Measurements from ENCODE around the gene COCH.

DNA sequence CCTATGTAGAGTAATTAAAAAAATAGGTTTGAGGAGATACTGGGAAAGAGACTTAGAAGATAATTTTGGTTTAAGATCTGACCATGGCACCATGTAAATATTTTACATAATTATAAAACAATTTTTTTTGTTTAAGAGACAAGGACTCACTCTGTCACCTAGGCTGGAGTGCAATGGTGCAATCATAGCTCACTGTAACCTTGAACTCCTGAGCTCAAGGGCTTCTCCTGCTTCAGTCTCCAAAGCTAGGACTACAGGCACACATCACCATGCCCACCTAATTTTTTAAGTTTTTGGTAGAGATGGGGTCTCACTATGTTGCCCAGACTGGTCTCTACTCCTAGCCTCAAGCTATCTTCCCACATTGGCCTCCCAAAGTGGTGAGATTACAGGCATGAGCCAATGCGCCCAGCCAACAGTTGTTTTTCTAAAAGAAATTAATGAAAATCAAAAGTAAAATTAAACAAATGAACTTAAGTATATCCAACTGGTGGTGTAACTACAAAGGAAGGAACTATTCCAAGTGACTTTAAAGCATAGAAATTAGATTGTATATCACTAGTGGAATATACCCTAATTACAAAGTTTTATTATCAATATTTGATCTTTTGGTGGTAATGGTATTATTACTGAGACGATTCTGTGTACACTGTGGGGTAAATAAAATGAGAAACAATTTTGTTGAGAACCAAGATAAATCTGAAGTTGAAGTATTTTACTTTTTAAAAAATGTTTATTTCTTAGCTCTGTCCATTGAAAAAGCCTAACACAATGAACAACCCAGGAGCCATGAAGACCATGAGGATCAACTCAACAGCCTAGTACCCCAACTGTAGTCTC, 29.1 kb downstream of the COCH start:
- TF ChIP-seq, protein P1, sequence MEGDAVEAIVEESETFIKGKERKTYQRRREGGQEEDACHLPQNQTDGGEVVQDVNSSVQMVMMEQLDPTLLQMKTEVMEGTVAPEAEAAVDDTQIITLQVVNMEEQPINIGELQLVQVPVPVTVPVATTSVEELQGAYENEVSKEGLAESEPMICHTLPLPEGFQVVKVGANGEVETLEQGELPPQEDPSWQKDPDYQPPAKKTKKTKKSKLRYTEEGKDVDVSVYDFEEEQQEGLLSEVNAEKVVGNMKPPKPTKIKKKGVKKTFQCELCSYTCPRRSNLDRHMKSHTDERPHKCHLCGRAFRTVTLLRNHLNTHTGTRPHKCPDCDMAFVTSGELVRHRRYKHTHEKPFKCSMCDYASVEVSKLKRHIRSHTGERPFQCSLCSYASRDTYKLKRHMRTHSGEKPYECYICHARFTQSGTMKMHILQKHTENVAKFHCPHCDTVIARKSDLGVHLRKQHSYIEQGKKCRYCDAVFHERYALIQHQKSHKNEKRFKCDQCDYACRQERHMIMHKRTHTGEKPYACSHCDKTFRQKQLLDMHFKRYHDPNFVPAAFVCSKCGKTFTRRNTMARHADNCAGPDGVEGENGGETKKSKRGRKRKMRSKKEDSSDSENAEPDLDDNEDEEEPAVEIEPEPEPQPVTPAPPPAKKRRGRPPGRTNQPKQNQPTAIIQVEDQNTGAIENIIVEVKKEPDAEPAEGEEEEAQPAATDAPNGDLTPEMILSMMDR (IDR thresholded peaks at IDR 0.05; ENCODE audit: low read length) = no peak
- TF ChIP-seq EZH2 (IDR thresholded peaks at IDR 0.05; ENCODE audit: borderline replicate concordance, low read length) = no peak

All from OCI-LY1 (cell line).